MM.1S (cell line): ENCODE measurements around the gene PGLYRP3.

Experiments
- DNase-seq: peaks from one replicate; pipeline ENCODE4 v3.0.0-alpha.2; 2015
- H2AFZ ChIP-seq: fragments of 300-600 bp; sonication (generic); 2 replicates; pipeline ENCODE4 v1.6.0; 2016; ENCODE audit warnings: antibody characterized with exemption, low read length
- H3F3A ChIP-seq: fragments of 300-600 bp; sonication (generic); 2 replicates; pipeline ENCODE4 v1.6.1; 2016; ENCODE audit warnings: mild to moderate bottlenecking, antibody characterized with exemption, low read length, moderate library complexity, mixed read lengths; ENCODE audit not compliant: insufficient read depth
- H3K27ac ChIP-seq: fragments of 300-600 bp; sonication (generic); 2 replicates; pipeline ENCODE4 v1.5.1; 2016; ENCODE audit warnings: mild to moderate bottlenecking, low read length
- H3K27me3 ChIP-seq: fragments of 300-600 bp; sonication (generic); replicated peaks from 2 replicates; pipeline ENCODE4 v1.6.0; 2016; ENCODE audit warnings: low read length; ENCODE audit not compliant: insufficient read depth
- H3K36me3 ChIP-seq: fragments of 300-600 bp; sonication (generic); replicated peaks from 2 replicates; pipeline ENCODE4 v1.6.1; 2016; ENCODE audit warnings: mild to moderate bottlenecking, low read length, mixed read lengths; ENCODE audit not compliant: insufficient read depth
- H3K4me1 ChIP-seq: fragments of 300-600 bp; sonication (generic); 2 replicates; pipeline ENCODE4 v1.6.1; 2016; ENCODE audit warnings: low read length, mixed read lengths
- H3K4me2 ChIP-seq: fragments of 300-600 bp; sonication (generic); 2 replicates; pipeline ENCODE4 v1.6.0; 2016; ENCODE audit warnings: low read depth, low read length
- H3K4me3 ChIP-seq: fragments of 300-600 bp; sonication (generic); 2 replicates; pipeline ENCODE4 v1.5.1; 2016; ENCODE audit warnings: low read length, mixed read lengths
- H3K79me2 ChIP-seq: fragments of 300-600 bp; sonication (generic); 2 replicates; pipeline ENCODE4 v1.6.1; 2016; ENCODE audit warnings: mixed run types, low read length, mixed read lengths
- H3K9ac ChIP-seq: fragments of 300-600 bp; sonication (generic); 2 replicates; pipeline ENCODE4 v1.6.1; 2016; ENCODE audit warnings: low read length, mixed read lengths
- H3K9me2 ChIP-seq: fragments of 300-600 bp; sonication (generic); replicated peaks from 2 replicates; pipeline ENCODE4 v1.6.1; 2016; ENCODE audit warnings: mild to moderate bottlenecking, low read length, mixed read lengths; ENCODE audit not compliant: insufficient read depth
- H3K9me3 ChIP-seq: fragments of 300-600 bp; sonication (generic); replicated peaks from 2 replicates; pipeline ENCODE4 v1.6.1; 2016; ENCODE audit warnings: mild to moderate bottlenecking, low read length, mixed read lengths; ENCODE audit not compliant: insufficient read depth
- H4K20me1 ChIP-seq: fragments of 300-600 bp; sonication (generic); 2 replicates; pipeline ENCODE4 v1.6.1; 2016; ENCODE audit warnings: mild to moderate bottlenecking, low read length, moderate library complexity, mixed read lengths; ENCODE audit not compliant: insufficient read depth
- CTCF ChIP-seq: fragments of 300-600 bp; sonication (generic); IDR thresholded peaks from 2 replicates; pipeline ENCODE4 v1.5.1; 2016; ENCODE audit warnings: antibody characterized with exemption, low read length, mixed read lengths
- EZH2 ChIP-seq: fragments of 300-600 bp; sonication (generic); optimal IDR thresholded peaks from 2 replicates; pipeline ENCODE3; 2017; ENCODE audit warnings: low read depth, mild to moderate bottlenecking, antibody characterized with exemption, low read length, mixed read lengths
- EZH2phosphoT487 ChIP-seq: fragments of 300-600 bp; sonication (generic); IDR thresholded peaks from 2 replicates; pipeline ENCODE4 v1.6.1; 2018; ENCODE audit warnings: antibody characterized with exemption, low read length

Gene PGLYRP3

GRCh38 chr1:153346077-153346723 lies 33.4 kb upstream of the PGLYRP3 start:
- Histone ChIP-seq H3K4me1 (peaks cover 29% of the 10 kb centered on the region), H3F3A (peaks cover 10% of the 10 kb centered on the region; the same call in 1 of the 2 replicates), H3K4me3 (no peak overlapping the region), H3K36me3 (no peaks in the 10 kb centered on the region), H3K79me2 (no peaks in the 10 kb centered on the region), H3K9me3 (no peaks in the 10 kb centered on the region), H4K20me1 (no peaks in the 10 kb centered on the region), H3K9ac (no peak overlapping the region), H3K4me2 (no peak overlapping the region), H3K9me2 (no peaks in the 10 kb centered on the region), H3K27ac (no peak overlapping the region), H3K27me3 (peaks cover 6% of the 10 kb centered on the region; the same call in 1 of the 2 replicates), H2AFZ (no peak overlapping the region)
- TF ChIP-seq CTCF (no peak), EZH2 (no peak), EZH2phosphoT487 (no peak)
- DNase-seq: no peak

DNA sequence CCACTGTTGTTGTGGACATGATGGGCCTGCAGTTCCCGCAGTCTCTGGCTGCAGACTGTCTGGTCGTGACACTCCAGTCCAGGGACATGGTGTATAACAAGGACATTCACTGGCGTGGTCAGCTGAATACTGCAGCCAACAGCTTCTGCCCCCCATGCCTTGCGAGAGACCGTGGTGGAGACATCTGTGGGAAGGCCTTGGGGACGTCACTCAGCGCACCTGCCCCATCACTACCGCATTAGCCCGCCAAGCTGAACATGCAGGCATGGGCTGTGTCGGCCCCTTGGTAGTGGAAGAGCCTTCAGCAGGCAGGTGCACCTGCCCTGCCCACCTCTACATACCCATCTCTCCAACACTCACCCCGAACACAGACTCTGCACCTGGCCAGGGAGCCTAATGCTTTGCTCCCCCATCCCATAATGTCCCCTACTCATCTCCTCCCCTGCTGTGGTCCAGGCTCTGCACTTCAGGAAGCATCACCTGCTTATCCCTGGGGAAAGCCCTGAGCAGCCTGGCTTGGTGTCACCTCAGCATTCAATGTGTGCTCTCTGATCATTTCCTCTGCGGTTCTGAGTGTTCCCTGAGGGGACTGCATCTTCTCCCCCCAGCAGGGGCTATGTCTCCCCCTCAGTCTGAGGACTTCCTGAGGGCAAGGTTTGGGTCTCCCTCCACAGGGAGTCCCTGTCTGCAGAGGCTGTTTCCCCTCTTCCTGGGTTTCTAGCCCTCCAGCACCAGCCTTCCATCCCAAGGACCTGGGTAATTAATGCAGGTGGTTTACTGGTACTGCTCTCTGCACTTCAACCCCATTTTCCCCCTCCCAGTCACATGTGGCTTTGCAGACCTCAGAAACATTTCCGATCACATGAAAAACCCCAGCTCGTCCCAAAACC lies 32.7 kb upstream of the PGLYRP3 start:
- Histone ChIP-seq H3K4me2 (0 out of 2 replicates have a peak overlapping the region, but pooled peaks have one; percentile 8), H3K4me3 (no peak overlapping the region), H3K27ac (no peak overlapping the region), H3K79me2 (no peaks in the 10 kb centered on the region), H3K9ac (no peak overlapping the region), H3K9me2 (no peaks in the 10 kb centered on the region), H3K36me3 (no peaks in the 10 kb centered on the region), H3K27me3 (no peaks in the 10 kb centered on the region), H2AFZ (no peak overlapping the region), H3K9me3 (no peaks in the 10 kb centered on the region), H3K4me1 (peaks cover 29% of the 10 kb centered on the region), H4K20me1 (no peaks in the 10 kb centered on the region), H3F3A (peaks cover 10% of the 10 kb centered on the region; the same call in 1 of the 2 replicates)
- TF ChIP-seq EZH2: no peak
- TF ChIP-seq CTCF: no peak
- no peak for TF ChIP-seq EZH2phosphoT487
- no peak for DNase-seq

GRCh38 chr1:153344718-153345025 lies 31.9 kb upstream of the PGLYRP3 start:
- no peak overlapping the region; the same call in 1 of the 2 replicates for H2AFZ ChIP-seq
- H3K9ac ChIP-seq: no peak overlapping the region
- no peaks in the 10 kb centered on the region for H3K9me3 ChIP-seq
- no peak overlapping the region for H3K4me2 ChIP-seq
- no peak overlapping the region for H3K4me3 ChIP-seq
- no peaks in the 10 kb centered on the region for H4K20me1 ChIP-seq
- peaks cover 29% of the 10 kb centered on the region for H3K4me1 ChIP-seq
- no peak for TF ChIP-seq EZH2
- no peak for TF ChIP-seq CTCF
- TF ChIP-seq EZH2phosphoT487: no peak
- H3K79me2 ChIP-seq: no peaks in the 10 kb centered on the region
- H3K27ac ChIP-seq: no peak overlapping the region
- H3K36me3 ChIP-seq: no peaks in the 10 kb centered on the region
- H3K9me2 ChIP-seq: no peaks in the 10 kb centered on the region
- H3F3A ChIP-seq: peaks cover 10% of the 10 kb centered on the region; the same call in 1 of the 2 replicates
- no peak for DNase-seq
- no peaks in the 10 kb centered on the region for H3K27me3 ChIP-seq
